BJ (cell line): ENCODE data around the gene NGDN. TPM values are rescaled to one million over a fixed set of nuclear protein-coding genes. Genes with fewer than 3 reads are reported as not detected.

Experiments
- CTCF ChIA-PET: fragments of 350-600 bp; formaldehyde crosslinking; extraction: SDS; loops from one replicate; lab custom pipeline; 2021; ENCODE audit warnings: antibody characterized with exemption, inconsistent platforms; lab: Yijun Ruan, JAX
- POLR2A ChIA-PET: fragments of 300-600 bp; sonication (Branson Sonifier 250); formaldehyde crosslinking; extraction: SDS; loops from one replicate; lab custom pipeline; 2021; ENCODE audit warnings: antibody characterized with exemption; lab: Charles Lee
- DNase-seq: peaks from one replicate; pipeline ENCODE4 v3.0.0-alpha.2; 2011; ENCODE audit warnings: low read depth
- H3K27me3 ChIP-seq: 2 replicates; pipeline ENCODE4 v1.6.0; 2011; ENCODE audit warnings: low read length; ENCODE audit not compliant: control insufficient read depth, insufficient read depth
- H3K36me3 ChIP-seq: 2 replicates; pipeline ENCODE4 v1.5.1; 2011; ENCODE audit warnings: low read length; ENCODE audit not compliant: control insufficient read depth, insufficient read depth
- H3K4me3 ChIP-seq: 2 replicates; pipeline ENCODE4 v1.5.1; 2011; ENCODE audit warnings: low read depth, mild to moderate bottlenecking, control low read depth, low read length
- CTCF ChIP-seq: IDR thresholded peaks from 2 replicates; pipeline ENCODE4 v1.5.1; 2011; ENCODE audit warnings: low read depth, mild to moderate bottlenecking, control low read depth, inconsistent platforms, low read length, moderate library complexity; ENCODE audit not compliant: insufficient read depth
- polyA plus RNA-seq: library from polyadenylated mRNA; depleted of rRNA; stranded (reverse); fragments of >200 nt; gene quantifications from 2 replicates; pipeline ENCODE4 v1.2.3, GENCODE V29; 2011

NGDN gene
- polyA plus RNA-seq, 1 experiment = 34.5 TPM

- DNase-seq = no peak
- Histone ChIP-seq H3K36me3 (no peaks in the 10 kb centered on the region), H3K4me3 (no peak overlapping the region), H3K27me3 (peaks cover 5% of the 10 kb centered on the region)
- ChIA-PET POLR2A (no interaction called here), CTCF (no interaction called here)
- no peak for TF ChIP-seq CTCF
Measured at GRCh38 chr14:23444314-23444713, 25.2 kb upstream of the NGDN start.

GRCh38 chr14:23445773-23446172 is 23.7 kb upstream of the NGDN start:
- POLR2A ChIA-PET = no interaction called here
- no peak for DNase-seq
- no peak for TF ChIP-seq CTCF
- CTCF ChIA-PET = no interaction called here
- no peaks in the 10 kb centered on the region for H3K36me3 ChIP-seq
- H3K27me3 ChIP-seq = peaks cover 5% of the 10 kb centered on the region
- no peak overlapping the region for H3K4me3 ChIP-seq

- H3K4me3 ChIP-seq = no peak overlapping the region
- no peak for TF ChIP-seq CTCF
- POLR2A ChIA-PET = no interaction called here
- DNase-seq = no peak
- peaks cover 5% of the 10 kb centered on the region for H3K27me3 ChIP-seq
- CTCF ChIA-PET = interaction anchor here (1.7 kb wide), 1 partner anchor 66 kb away, joined by 4 read pairs; no protein-coding TSS in a partner anchor
- no peaks in the 10 kb centered on the region for H3K36me3 ChIP-seq
Measured at GRCh38 chr14:23446291-23446851, 23.1 kb upstream of the NGDN start.

GRCh38 chr14:23447361-23448350 is 21.8 kb upstream of the NGDN start:
- Histone ChIP-seq H3K27me3 (peaks cover 4% of the 10 kb centered on the region), H3K36me3 (no peaks in the 10 kb centered on the region), H3K4me3 (no peak overlapping the region)
- ChIA-PET CTCF (interaction anchor here (1.7 kb wide), 1 partner anchor 68 kb away, joined by 4 read pairs; no protein-coding TSS in a partner anchor), POLR2A (no interaction called here)
- no peak for DNase-seq
- no peak for TF ChIP-seq CTCF

- Histone ChIP-seq H3K4me3 (no peak overlapping the region), H3K36me3 (no peaks in the 10 kb centered on the region), H3K27me3 (peaks cover under 1% of the 10 kb centered on the region)
- ChIA-PET CTCF (no interaction called here), POLR2A (no interaction called here)
- no peak for TF ChIP-seq CTCF
- no peak for DNase-seq
Measured at GRCh38 chr14:23449314-23449713, 20.2 kb upstream of the NGDN start.
